ENCODE data around the gene PTPRG. TPM values are rescaled to one million over a fixed set of nuclear protein-coding genes. Genes with fewer than 3 reads are reported as not detected.

PTPRG gene
- total and polyA plus RNA-seq, 10 of the 15 experiments (the other 5 are each of a cell fraction or from before 2014, with no cell fraction given): 0.29 to 20.7 (median 1.4) TPM

GRCh38 chr3:61894988-61895935 is 333.9 kb downstream of the PTPRG start:
- no TSS peak for BruUV-seq (replicated peaks)
- intact Hi-C loops (cut with micrococcal nuclease; ENCODE audit: unreplicated experiment) (no loop called here), in situ Hi-C loops (cut with MboI) (no loop called here)
- ATAC-seq (peak; percentile 90), FAIRE-seq (peak; percentile 98), DNase-seq (ENCODE audit: low read depth, low spot score) (peak; percentile 87)
- H3K4me2 ChIP-seq (ENCODE audit: control insufficient read depth, insufficient read depth): peak overlapping the region; percentile 26
- CTCF ChIA-PET: interaction anchor here (0.6 to 3.4 kb wide), 20 partner anchors 9 to 331 kb away, joined by 3 to 29 read pairs (median 3); no protein-coding TSS in a partner anchor
- peaks cover 5% of the 10 kb centered on the region; the same call in 1 of the 2 replicates for H3K4me1 ChIP-seq (ENCODE audit: control insufficient read depth, insufficient read depth, low read length)
- SMC1A ChIA-PET (ENCODE audit: uncharacterized antibody, unreplicated experiment): interaction anchor here (0.6 to 5.8 kb wide), 38 partner anchors 7 to 376 kb away, joined by 3 to 63 read pairs (median 5); no protein-coding TSS in a partner anchor
- no peak overlapping the region for H3K4me3 ChIP-seq
- 24% methylated on average over 7 of the region's 7 CpGs for WGBS (ENCODE audit: insufficient coverage, insufficient replicate concordance, low lambda C conversion rate, missing lambda C conversion rate)
- H3K9ac ChIP-seq (ENCODE audit: control insufficient read depth, insufficient read depth, low read length): no peak overlapping the region
- H3K27me3 ChIP-seq (replicated peaks in 1 of 2; ENCODE audit: control insufficient read depth in 2 of 2, insufficient read depth in 2 of 2, low read length in 1 of 2): no peaks in the 10 kb centered on the region
- H3K79me2 ChIP-seq (ENCODE audit: control insufficient read depth, insufficient read depth, low read length): no peaks in the 10 kb centered on the region
- POLR2A ChIA-PET: interaction anchor here (0.5 to 4.6 kb wide), 10 partner anchors 9 to 226 kb away, joined by 3 to 17 read pairs (median 4); no protein-coding TSS in a partner anchor
- H3K27ac ChIP-seq (ENCODE audit: control insufficient read depth, insufficient read depth): no peak overlapping the region; the same call in 1 of the 2 replicates
- no peaks in the 10 kb centered on the region for H4K20me1 ChIP-seq (ENCODE audit: control insufficient read depth, insufficient read depth)
- RAD21 ChIA-PET (ENCODE audit: unreplicated experiment): interaction anchor here (0.6 to 2.9 kb wide), 38 partner anchors 9 to 380 kb away, joined by 3 to 26 read pairs (median 4); partner anchors contain the start of gene PTPRG
- no peaks in the 10 kb centered on the region for H3K36me3 ChIP-seq (ENCODE audit: control insufficient read depth in 2 of 2, insufficient read depth in 2 of 2, low read length in 1 of 2)
- no peak overlapping the region for H2AFZ ChIP-seq (ENCODE audit: control insufficient read depth, low read depth, low read length)
- H3K9me3 ChIP-seq (replicated peaks; ENCODE audit: control insufficient read depth, insufficient read depth, low read length): no peaks in the 10 kb centered on the region
- TF ChIP-seq BCLAF1 (IDR thresholded peaks at IDR 0.05) (no peak), EED (IDR thresholded peaks at IDR 0.05; ENCODE audit: low read depth) (no peak), CBX3 (IDR thresholded peaks at IDR 0.05; ENCODE audit: borderline replicate concordance, low read depth) (no peak), GABPA (IDR thresholded peaks at IDR 0.05; ENCODE audit: low read depth) (no peak), ESRRA (IDR thresholded peaks at IDR 0.05; ENCODE audit: low read length) (no peak), NFIC (IDR thresholded peaks at IDR 0.05; ENCODE audit: low read depth, low read length) (peak; percentile 60), CHD2 (IDR thresholded peaks at IDR 0.05; ENCODE audit: borderline replicate concordance, low read depth, low read length) (peak; percentile 43; the same call in 1 of the 2 replicates), NRF1 (conservative IDR thresholded peaks at IDR 0.05; ENCODE audit: low read depth, low read length) (no peak)
- TF ChIP-seq, protein P1, sequence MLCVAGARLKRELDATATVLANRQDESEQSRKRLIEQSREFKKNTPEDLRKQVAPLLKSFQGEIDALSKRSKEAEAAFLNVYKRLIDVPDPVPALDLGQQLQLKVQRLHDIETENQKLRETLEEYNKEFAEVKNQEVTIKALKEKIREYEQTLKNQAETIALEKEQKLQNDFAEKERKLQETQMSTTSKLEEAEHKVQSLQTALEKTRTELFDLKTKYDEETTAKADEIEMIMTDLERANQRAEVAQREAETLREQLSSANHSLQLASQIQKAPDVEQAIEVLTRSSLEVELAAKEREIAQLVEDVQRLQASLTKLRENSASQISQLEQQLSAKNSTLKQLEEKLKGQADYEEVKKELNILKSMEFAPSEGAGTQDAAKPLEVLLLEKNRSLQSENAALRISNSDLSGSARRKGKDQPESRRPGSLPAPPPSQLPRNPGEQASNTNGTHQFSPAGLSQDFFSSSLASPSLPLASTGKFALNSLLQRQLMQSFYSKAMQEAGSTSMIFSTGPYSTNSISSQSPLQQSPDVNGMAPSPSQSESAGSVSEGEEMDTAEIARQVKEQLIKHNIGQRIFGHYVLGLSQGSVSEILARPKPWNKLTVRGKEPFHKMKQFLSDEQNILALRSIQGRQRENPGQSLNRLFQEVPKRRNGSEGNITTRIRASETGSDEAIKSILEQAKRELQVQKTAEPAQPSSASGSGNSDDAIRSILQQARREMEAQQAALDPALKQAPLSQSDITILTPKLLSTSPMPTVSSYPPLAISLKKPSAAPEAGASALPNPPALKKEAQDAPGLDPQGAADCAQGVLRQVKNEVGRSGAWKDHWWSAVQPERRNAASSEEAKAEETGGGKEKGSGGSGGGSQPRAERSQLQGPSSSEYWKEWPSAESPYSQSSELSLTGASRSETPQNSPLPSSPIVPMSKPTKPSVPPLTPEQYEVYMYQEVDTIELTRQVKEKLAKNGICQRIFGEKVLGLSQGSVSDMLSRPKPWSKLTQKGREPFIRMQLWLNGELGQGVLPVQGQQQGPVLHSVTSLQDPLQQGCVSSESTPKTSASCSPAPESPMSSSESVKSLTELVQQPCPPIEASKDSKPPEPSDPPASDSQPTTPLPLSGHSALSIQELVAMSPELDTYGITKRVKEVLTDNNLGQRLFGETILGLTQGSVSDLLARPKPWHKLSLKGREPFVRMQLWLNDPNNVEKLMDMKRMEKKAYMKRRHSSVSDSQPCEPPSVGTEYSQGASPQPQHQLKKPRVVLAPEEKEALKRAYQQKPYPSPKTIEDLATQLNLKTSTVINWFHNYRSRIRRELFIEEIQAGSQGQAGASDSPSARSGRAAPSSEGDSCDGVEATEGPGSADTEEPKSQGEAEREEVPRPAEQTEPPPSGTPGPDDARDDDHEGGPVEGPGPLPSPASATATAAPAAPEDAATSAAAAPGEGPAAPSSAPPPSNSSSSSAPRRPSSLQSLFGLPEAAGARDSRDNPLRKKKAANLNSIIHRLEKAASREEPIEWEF (IDR thresholded peaks at IDR 0.05; ENCODE audit: insufficient replicate concordance, low read depth, low read length): no peak
- TF ChIP-seq, protein P2, sequence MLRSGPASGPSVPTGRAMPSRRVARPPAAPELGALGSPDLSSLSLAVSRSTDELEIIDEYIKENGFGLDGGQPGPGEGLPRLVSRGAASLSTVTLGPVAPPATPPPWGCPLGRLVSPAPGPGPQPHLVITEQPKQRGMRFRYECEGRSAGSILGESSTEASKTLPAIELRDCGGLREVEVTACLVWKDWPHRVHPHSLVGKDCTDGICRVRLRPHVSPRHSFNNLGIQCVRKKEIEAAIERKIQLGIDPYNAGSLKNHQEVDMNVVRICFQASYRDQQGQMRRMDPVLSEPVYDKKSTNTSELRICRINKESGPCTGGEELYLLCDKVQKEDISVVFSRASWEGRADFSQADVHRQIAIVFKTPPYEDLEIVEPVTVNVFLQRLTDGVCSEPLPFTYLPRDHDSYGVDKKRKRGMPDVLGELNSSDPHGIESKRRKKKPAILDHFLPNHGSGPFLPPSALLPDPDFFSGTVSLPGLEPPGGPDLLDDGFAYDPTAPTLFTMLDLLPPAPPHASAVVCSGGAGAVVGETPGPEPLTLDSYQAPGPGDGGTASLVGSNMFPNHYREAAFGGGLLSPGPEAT (IDR thresholded peaks at IDR 0.05; ENCODE audit: low read depth): peak; percentile 96
